Thyroid gland (tissue), 4 donors: ENCODE results near the gene PIGU.

Source experiments
- POLR2A ChIP-seq, 2 donors: fragments of 450-650 bp; IDR thresholded peaks; one replicate each; pipeline ENCODE4 v1.6.1; 2017; ENCODE audit warnings: antibody characterized with exemption in 2 of 2, mild to moderate bottlenecking in 2 of 2, moderate library complexity in 1 of 2
- TF ChIP-seq, protein P1 (sequence below), 6 experiments: fragments of 200-600 bp in 3 of 6; fragments of 450-650 bp in 3 of 6; sonication (generic) in 3 of 6; IDR thresholded peaks; one replicate each; pipeline ENCODE4 v1.5.1; 2016 to 2019; ENCODE audit warnings: antibody characterized with exemption in 6 of 6, mild to moderate bottlenecking in 2 of 6, inconsistent platforms in 1 of 6, moderate library complexity in 1 of 6

DNA sequence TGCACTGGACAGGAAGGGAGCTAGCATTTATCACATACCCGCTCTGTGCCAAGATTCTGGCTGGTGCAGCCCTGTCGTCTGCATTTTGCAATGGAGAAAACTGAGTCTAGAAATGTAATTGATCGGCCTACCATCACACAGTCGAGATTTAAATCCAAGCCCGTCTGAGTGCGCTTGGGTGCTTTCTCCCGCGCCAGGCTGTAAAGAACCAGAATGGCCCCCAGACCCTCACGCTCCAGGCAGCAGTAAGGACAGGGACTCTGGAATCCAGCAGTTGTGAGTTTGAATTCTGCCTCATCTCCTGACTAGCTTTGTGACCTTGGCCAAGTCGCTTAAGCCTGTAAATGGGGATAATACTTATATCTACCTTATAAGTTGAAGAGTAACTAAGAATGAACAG, 149.9 kb downstream of the PIGU start:
- no peak for TF ChIP-seq POLR2A (IDR thresholded peaks at IDR 0.05)
- TF ChIP-seq, protein P1, sequence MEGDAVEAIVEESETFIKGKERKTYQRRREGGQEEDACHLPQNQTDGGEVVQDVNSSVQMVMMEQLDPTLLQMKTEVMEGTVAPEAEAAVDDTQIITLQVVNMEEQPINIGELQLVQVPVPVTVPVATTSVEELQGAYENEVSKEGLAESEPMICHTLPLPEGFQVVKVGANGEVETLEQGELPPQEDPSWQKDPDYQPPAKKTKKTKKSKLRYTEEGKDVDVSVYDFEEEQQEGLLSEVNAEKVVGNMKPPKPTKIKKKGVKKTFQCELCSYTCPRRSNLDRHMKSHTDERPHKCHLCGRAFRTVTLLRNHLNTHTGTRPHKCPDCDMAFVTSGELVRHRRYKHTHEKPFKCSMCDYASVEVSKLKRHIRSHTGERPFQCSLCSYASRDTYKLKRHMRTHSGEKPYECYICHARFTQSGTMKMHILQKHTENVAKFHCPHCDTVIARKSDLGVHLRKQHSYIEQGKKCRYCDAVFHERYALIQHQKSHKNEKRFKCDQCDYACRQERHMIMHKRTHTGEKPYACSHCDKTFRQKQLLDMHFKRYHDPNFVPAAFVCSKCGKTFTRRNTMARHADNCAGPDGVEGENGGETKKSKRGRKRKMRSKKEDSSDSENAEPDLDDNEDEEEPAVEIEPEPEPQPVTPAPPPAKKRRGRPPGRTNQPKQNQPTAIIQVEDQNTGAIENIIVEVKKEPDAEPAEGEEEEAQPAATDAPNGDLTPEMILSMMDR (IDR thresholded peaks at IDR 0.05) = no peak
